HEK293T (cell line): Measurements from ENCODE around the gene UGT2B7.

Source experiments
- ARNT ChIP-seq: fragments of 450-650 bp; IDR thresholded peaks from 2 replicates; pipeline ENCODE4 v1.6.1; 2017; ENCODE audit warnings: mild to moderate bottlenecking
- BHLHE40 ChIP-seq: fragments of 450-650 bp; IDR thresholded peaks from 2 replicates; pipeline ENCODE4 v1.6.1; 2016; ENCODE audit warnings: mild to moderate bottlenecking, moderate library complexity, borderline replicate concordance
- CTBP1 ChIP-seq: fragments of 450-650 bp; IDR thresholded peaks from 2 replicates; pipeline ENCODE4 v1.6.1; 2016; ENCODE audit warnings: borderline replicate concordance
- ELF4 ChIP-seq: fragments of 450-650 bp; IDR thresholded peaks from 2 replicates; pipeline ENCODE4 v1.6.1; 2017; ENCODE audit warnings: antibody characterized with exemption
- FOXA1 ChIP-seq: fragments of 450-650 bp; IDR thresholded peaks from 2 replicates; pipeline ENCODE4 v1.6.1; 2016; ENCODE audit warnings: mild to moderate bottlenecking
- FOXK2 ChIP-seq: fragments of 450-650 bp; IDR thresholded peaks from 2 replicates; pipeline ENCODE4 v1.6.1; 2016; ENCODE audit warnings: mild to moderate bottlenecking
- FOXM1 ChIP-seq: fragments of 450-650 bp; IDR thresholded peaks from 2 replicates; pipeline ENCODE4 v1.6.1; 2017; ENCODE audit warnings: mild to moderate bottlenecking, borderline replicate concordance
- L3MBTL2 ChIP-seq: fragments of 450-650 bp; conservative IDR thresholded peaks from 2 replicates; pipeline ENCODE4 v1.6.1; 2016; ENCODE audit warnings: mild to moderate bottlenecking
- LEF1 ChIP-seq: fragments of 450-650 bp; IDR thresholded peaks from 2 replicates; pipeline ENCODE4 v1.6.1; 2017; ENCODE audit warnings: mild to moderate bottlenecking, borderline replicate concordance
- NFRKB ChIP-seq: fragments of 450-650 bp; IDR thresholded peaks from 2 replicates; pipeline ENCODE4 v1.6.1; 2016; ENCODE audit warnings: mild to moderate bottlenecking, moderate library complexity
- SP1 ChIP-seq: fragments of 450-650 bp; IDR thresholded peaks from 2 replicates; pipeline ENCODE4 v1.6.1; 2017
- SUZ12 ChIP-seq: fragments of 450-650 bp; IDR thresholded peaks from 2 replicates; pipeline ENCODE4 v1.6.1; 2016; ENCODE audit warnings: mild to moderate bottlenecking
- TARDBP ChIP-seq: fragments of 450-650 bp; IDR thresholded peaks from 2 replicates; pipeline ENCODE4 v1.6.1; 2016
- ZNF384 ChIP-seq: fragments of 450-650 bp; IDR thresholded peaks from 2 replicates; pipeline ENCODE4 v1.6.1; 2016

GRCh38 chr4:69126024-69126423, 29.8 kb downstream of the UGT2B7 start:
- TF ChIP-seq SP1 = no peak
- no peak for TF ChIP-seq ELF4
- no peak for TF ChIP-seq SUZ12
- no peak for TF ChIP-seq FOXA1
- TF ChIP-seq ARNT = no peak
- no peak for TF ChIP-seq ZNF384
- no peak for TF ChIP-seq FOXM1
- no peak for TF ChIP-seq TARDBP
- no peak for TF ChIP-seq BHLHE40
- TF ChIP-seq LEF1 = no peak
- TF ChIP-seq NFRKB = no peak
- TF ChIP-seq FOXK2 = no peak
- no peak for TF ChIP-seq L3MBTL2
- TF ChIP-seq CTBP1 = no peak
